HG03378 (cell line): Measurements from ENCODE around the gene RNF182.
"Not testable (repeated sequence)": the region's sequence is repeated elsewhere in the genome, so short reads cannot be mapped to it uniquely, and the experiment has no call there.

Experiments
- ATAC-seq: cut with Tn5 transposase; IDR thresholded peaks from one replicate; pipeline ENCODE4 v1.9.1; 2021; ENCODE audit warnings: mild to moderate bottlenecking, moderate library complexity; ENCODE audit not compliant: unreplicated experiment

Gene RNF182

GRCh38 chr6:13916230-13916944 lies 8.4 kb upstream of the RNF182 start:
- no peak for ATAC-seq

GRCh38 chr6:13917141-13917540 lies 7.6 kb upstream of the RNF182 start:
- ATAC-seq = no peak

DNA sequence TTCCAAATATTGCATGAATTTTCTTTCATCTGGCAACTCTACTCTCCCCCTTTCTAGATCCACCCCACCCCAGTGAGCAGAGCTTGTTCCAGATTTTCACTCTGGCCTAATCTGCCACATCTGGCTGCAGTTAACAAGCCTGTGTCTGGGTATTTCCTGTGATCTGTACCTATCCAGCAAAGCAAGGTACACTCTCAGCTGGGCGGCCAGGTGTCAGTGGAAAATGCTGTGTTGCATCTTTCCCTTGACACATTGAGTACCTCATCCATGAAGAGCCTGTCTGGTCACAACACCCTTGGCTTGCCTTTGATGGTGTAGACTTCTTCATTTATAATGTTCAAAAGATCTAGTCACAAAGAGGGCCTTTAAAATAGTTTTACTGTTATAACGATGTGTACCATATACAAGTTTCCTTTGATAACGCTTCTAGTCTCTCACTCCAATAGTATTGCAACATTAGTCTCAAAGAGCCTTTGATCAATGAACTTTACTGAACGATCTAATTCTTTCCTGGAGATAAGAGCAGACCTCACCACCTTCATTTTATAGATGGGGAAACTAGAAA lies 6.0 kb upstream of the RNF182 start:
- ATAC-seq = no peak

DNA sequence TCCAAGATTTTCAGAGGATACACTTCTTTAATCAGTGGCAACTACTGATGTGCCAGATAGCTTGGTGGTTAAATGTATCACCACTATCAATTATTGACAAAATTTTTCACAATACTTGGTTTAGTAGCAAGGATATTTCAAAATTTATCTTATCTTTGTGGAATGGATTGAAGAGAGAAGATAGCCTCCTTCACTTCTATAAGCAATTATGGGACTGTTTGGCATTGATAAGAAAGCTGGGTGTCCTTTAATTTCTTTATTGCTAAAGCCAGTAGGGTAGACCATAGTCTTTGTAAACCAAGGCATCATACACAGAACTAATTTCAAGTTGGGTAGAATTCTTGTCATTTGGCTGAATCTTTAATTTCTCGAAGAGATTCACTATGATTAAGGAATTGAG lies 4.9 kb upstream of the RNF182 start:
- ATAC-seq = no peak

GRCh38 chr6:13920552-13920951 lies 4.2 kb upstream of the RNF182 start:
- ATAC-seq = no peak

DNA sequence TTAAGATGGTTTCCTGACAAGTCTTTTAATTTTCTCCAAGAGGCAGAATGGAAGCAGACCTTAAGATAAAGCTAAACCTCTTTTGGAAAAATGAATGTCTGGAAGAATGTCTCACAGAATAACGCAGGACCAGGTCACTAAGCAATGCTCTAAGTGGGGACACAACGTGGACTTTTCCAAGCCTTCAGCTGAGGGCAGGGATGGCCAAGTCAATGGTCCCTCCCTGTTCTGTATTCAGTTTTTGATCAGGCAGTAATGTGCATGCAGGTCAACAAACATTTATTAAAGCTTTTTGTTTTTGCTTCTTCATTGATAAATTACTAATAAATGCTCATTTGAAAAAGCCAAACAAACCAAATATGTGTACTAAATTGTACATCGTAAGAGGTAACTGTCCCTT lies 2.0 kb upstream of the RNF182 start:
- no peak for ATAC-seq

DNA sequence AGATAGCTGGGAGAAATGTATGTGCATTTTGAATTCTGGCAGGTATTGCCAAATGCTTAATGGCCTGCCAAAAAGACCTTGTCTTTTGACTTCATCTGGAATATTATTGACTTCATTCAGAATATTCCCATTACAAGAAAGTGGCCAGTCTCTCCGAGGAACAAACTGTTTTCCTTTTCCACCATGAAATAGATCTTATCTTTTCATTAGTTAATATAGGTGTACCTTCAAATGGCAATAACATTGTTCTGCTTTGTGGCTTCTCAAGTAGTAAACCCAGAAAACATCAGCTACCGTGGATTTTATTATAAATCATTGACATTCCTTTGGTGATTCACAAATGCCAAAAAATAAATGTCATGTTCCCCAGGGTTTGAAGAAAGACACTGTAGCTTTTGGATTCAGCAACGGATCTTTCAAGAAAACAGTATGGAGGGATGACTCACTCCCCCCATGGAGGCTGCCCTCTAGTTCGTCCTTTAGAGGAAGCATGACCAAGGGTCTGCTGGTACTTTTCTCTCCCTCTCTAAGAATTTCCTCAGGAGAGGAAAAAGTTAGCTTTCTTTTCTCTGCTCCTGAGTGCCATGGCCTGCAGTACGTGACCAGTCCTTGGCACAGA lies 1.1 kb upstream of the RNF182 start:
- no peak for ATAC-seq

GRCh38 chr6:13924146-13924948 lies 405 bp upstream of the RNF182 start:
- no peak for ATAC-seq

- no peak for ATAC-seq
These were observed 1.6 kb downstream of the RNF182 start for GRCh38 chr6:13926378-13926777.

GRCh38 chr6:13927203-13927602 lies 2.5 kb downstream of the RNF182 start:
- no peak for ATAC-seq

GRCh38 chr6:13929196-13929595 lies 4.4 kb downstream of the RNF182 start:
- no peak for ATAC-seq

GRCh38 chr6:13931797-13932402 lies 7.1 kb downstream of the RNF182 start:
- no peak for ATAC-seq

DNA sequence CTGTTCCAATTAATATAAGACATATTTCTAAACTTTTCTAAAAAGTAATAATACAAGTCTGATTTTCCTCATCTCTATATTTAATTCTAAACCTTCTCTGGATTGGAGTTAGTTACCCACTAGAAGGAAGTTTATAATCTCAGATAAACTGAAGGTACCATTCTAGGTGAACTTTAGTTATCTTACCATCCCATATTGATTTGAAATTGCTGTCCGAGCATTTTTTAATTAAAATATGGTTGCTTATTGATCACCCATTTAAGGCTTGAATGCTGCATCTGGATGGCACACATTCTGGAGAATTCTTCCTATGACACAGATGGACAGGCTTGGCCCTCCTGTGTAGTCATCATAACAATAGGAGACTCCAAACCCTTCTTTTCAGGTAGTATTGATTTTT lies 8.0 kb downstream of the RNF182 start:
- ATAC-seq = no peak

- ATAC-seq = no peak
These were observed 10.0 kb downstream of the RNF182 start for GRCh38 chr6:13934721-13935120.

- no peak for ATAC-seq
These were observed 10.6 kb downstream of the RNF182 start for GRCh38 chr6:13935190-13935880.

GRCh38 chr6:13935881-13936261 lies 11.1 kb downstream of the RNF182 start:
- ATAC-seq = not testable (repeated sequence)

GRCh38 chr6:13941902-13942301 lies 17.1 kb downstream of the RNF182 start:
- no peak for ATAC-seq

GRCh38 chr6:13943943-13944342 lies 19.2 kb downstream of the RNF182 start:
- ATAC-seq = no peak

DNA sequence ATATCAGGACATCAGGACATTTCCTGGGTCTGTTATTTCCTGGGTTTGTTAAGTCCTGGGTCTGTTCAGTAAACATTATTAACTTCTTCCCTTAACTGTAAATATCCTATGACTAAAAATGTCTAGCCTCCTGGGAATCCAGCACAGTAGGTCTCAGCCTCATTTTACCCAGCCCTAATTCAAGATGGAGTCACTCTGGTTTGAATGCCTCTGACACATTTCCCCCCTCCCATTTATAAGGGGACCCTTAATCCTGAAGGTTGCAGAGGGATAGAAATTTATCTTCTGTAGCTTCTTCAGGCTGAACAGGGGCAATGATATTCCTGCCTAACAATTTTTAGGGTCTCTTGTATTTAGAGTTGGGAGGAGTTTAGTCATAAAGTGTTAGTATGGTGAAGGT lies 21.8 kb downstream of the RNF182 start:
- ATAC-seq = no peak

- ATAC-seq = no peak
These were observed 22.9 kb downstream of the RNF182 start for GRCh38 chr6:13947611-13948178.
